ENCODE results near the gene GNG7. TPM values are rescaled to one million over a fixed set of nuclear protein-coding genes. Genes with fewer than 3 reads are reported as not detected.
"Not testable (repeated sequence)": the region's sequence is repeated elsewhere in the genome, so short reads cannot be mapped to it uniquely, and the experiment has no call there.

Gene GNG7
- total RNA-seq, 1 donor from 2014 or later, result 1.8 TPM

GRCh38 chr19:2547033-2547680 lies 155.3 kb downstream of the GNG7 start:
- Mint-ChIP-seq H3K36me3 (ENCODE audit: low read depth, unreplicated experiment) (no peaks in the 10 kb centered on the region), H3K4me1 (ENCODE audit: low read depth, unreplicated experiment) (peaks cover 24% of the 10 kb centered on the region), H3K27me3 (ENCODE audit: low read depth, unreplicated experiment) (no peaks in the 10 kb centered on the region), H3K9me3 (ENCODE audit: unreplicated experiment) (peaks cover 2% of the 10 kb centered on the region), H3K27ac (ENCODE audit: unreplicated experiment) (peak overlapping the region; percentile 96), H3K4me3 (ENCODE audit: unreplicated experiment) (peak overlapping the region; percentile 57)
- Histone ChIP-seq H3K9me3 (ENCODE audit: insufficient read depth, low read depth, low read length) (no peaks in the 10 kb centered on the region), H3K4me1 (ENCODE audit: insufficient read depth, low read length) (peaks cover 42% of the 10 kb centered on the region), H3K27ac (ENCODE audit: low read depth, low read length) (no peak overlapping the region), H4K20me1 (ENCODE audit: insufficient read depth, low read length) (no peaks in the 10 kb centered on the region), H3K79me2 (ENCODE audit: insufficient read depth, low read length) (no peaks in the 10 kb centered on the region), H3K4me3 (ENCODE audit: insufficient read depth, low read depth, low read length) (no peak overlapping the region), H3K36me3 (ENCODE audit: insufficient read depth, low read length) (no peaks in the 10 kb centered on the region), H3K4me2 (ENCODE audit: low read length) (peak overlapping the region; percentile 48), H3K9ac (ENCODE audit: low read length) (peak overlapping the region; percentile 63), H2AFZ (ENCODE audit: low read depth, low read length) (no peak overlapping the region), H3K27me3 (ENCODE audit: insufficient read depth, low read length) (no peaks in the 10 kb centered on the region)
- TF ChIP-seq CTCF (IDR thresholded peaks at IDR 0.05; ENCODE audit: insufficient read depth, low read depth, low read length) (no peak), EZH2 (IDR thresholded peaks at IDR 0.05; ENCODE audit: insufficient read depth, low read length) (no peak)
- FAIRE-seq (no peak), DNase-seq (ENCODE audit: low read depth) (no peak)

- FAIRE-seq, result no peak
- Histone ChIP-seq H3K79me2 (ENCODE audit: insufficient read depth, low read length) (no peaks in the 10 kb centered on the region), H3K4me3 (ENCODE audit: insufficient read depth, low read depth, low read length) (no peak overlapping the region), H4K20me1 (ENCODE audit: insufficient read depth, low read length) (no peaks in the 10 kb centered on the region), H2AFZ (ENCODE audit: low read depth, low read length) (peak overlapping the region; percentile 48), H3K9ac (ENCODE audit: low read length) (peak overlapping the region; percentile 63), H3K36me3 (ENCODE audit: insufficient read depth, low read length) (no peaks in the 10 kb centered on the region), H3K9me3 (ENCODE audit: insufficient read depth, low read depth, low read length) (no peaks in the 10 kb centered on the region), H3K27me3 (ENCODE audit: insufficient read depth, low read length) (no peaks in the 10 kb centered on the region), H3K4me2 (ENCODE audit: low read length) (peak overlapping the region; percentile 48), H3K4me1 (ENCODE audit: insufficient read depth, low read length) (peaks cover 49% of the 10 kb centered on the region), H3K27ac (ENCODE audit: low read depth, low read length) (no peak overlapping the region)
- Mint-ChIP-seq H3K9me3 (ENCODE audit: unreplicated experiment) (peaks cover 2% of the 10 kb centered on the region), H3K27me3 (ENCODE audit: low read depth, unreplicated experiment) (no peaks in the 10 kb centered on the region), H3K36me3 (ENCODE audit: low read depth, unreplicated experiment) (no peaks in the 10 kb centered on the region), H3K27ac (ENCODE audit: unreplicated experiment) (peak overlapping the region; percentile 96), H3K4me1 (ENCODE audit: low read depth, unreplicated experiment) (peaks cover 29% of the 10 kb centered on the region), H3K4me3 (ENCODE audit: unreplicated experiment) (no peak overlapping the region)
- TF ChIP-seq CTCF (IDR thresholded peaks at IDR 0.05; ENCODE audit: insufficient read depth, low read depth, low read length) (no peak), EZH2 (IDR thresholded peaks at IDR 0.05; ENCODE audit: insufficient read depth, low read length) (no peak)
- DNase-seq (ENCODE audit: low read depth), result peak; percentile 43
Observed at GRCh38 chr19:2546128-2547032, 156.1 kb downstream of the GNG7 start.

GRCh38 chr19:2545416-2546127 lies 156.9 kb downstream of the GNG7 start:
- peaks cover 55% of the 10 kb centered on the region for H3K4me1 ChIP-seq (ENCODE audit: insufficient read depth, low read length)
- H3K4me3 Mint-ChIP-seq (ENCODE audit: unreplicated experiment); H3K4me2 ChIP-seq (ENCODE audit: low read length); H3K27me3 Mint-ChIP-seq (ENCODE audit: low read depth, unreplicated experiment); DNase-seq (ENCODE audit: low read depth); H3K27ac ChIP-seq (ENCODE audit: low read depth, low read length); H3K27me3 ChIP-seq (ENCODE audit: insufficient read depth, low read length); H3K4me3 ChIP-seq (ENCODE audit: insufficient read depth, low read depth, low read length); FAIRE-seq; H3K9me3 ChIP-seq (ENCODE audit: insufficient read depth, low read depth, low read length); H3K36me3 Mint-ChIP-seq (ENCODE audit: low read depth, unreplicated experiment); H3K79me2 ChIP-seq (ENCODE audit: insufficient read depth, low read length); H3K36me3 ChIP-seq (ENCODE audit: insufficient read depth, low read length); H2AFZ ChIP-seq (ENCODE audit: low read depth, low read length); H3K9me3 Mint-ChIP-seq (ENCODE audit: unreplicated experiment); H4K20me1 ChIP-seq (ENCODE audit: insufficient read depth, low read length); H3K9ac ChIP-seq (ENCODE audit: low read length): not testable (repeated sequence)
- peaks cover 29% of the 10 kb centered on the region for H3K4me1 Mint-ChIP-seq (ENCODE audit: low read depth, unreplicated experiment)
- H3K27ac Mint-ChIP-seq (ENCODE audit: unreplicated experiment), result peak overlapping the region; percentile 47

Data from astrocyte (in vitro differentiated cells and primary cell).